HUES6 (cell line): ENCODE measurements around the gene CRTC1.

ENCODE experiments used
- H3K27ac ChIP-seq: 2 replicates; pipeline ENCODE4 v1.7.0; 2013; ENCODE audit warnings: low read depth, mild to moderate bottlenecking, low read length, inconsistent platforms
- H3K27me3 ChIP-seq: 2 replicates; pipeline ENCODE4 v1.6.1; 2013; ENCODE audit warnings: low read length; ENCODE audit not compliant: control insufficient read depth, insufficient read depth
- H3K36me3 ChIP-seq: 2 replicates; pipeline ENCODE4 v1.6.1; 2013; ENCODE audit warnings: low read length; ENCODE audit not compliant: control insufficient read depth, insufficient read depth
- H3K4me1 ChIP-seq: 2 replicates; pipeline ENCODE4 v1.6.1; 2013; ENCODE audit warnings: low read length; ENCODE audit not compliant: control insufficient read depth, insufficient read depth
- H3K4me3 ChIP-seq: 2 replicates; pipeline ENCODE4 v1.5.1; 2013; ENCODE audit warnings: low read depth, low read length
- H3K9ac ChIP-seq: one replicate; pipeline ENCODE4 v1.6.1; 2013; ENCODE audit warnings: mild to moderate bottlenecking, low read length
- H3K9me3 ChIP-seq: 2 replicates; pipeline ENCODE4 v1.6.1; 2013; ENCODE audit warnings: low read depth, low read length; ENCODE audit not compliant: control insufficient read depth, insufficient read depth

CRTC1 gene

GRCh38 chr19:18646535-18647370, 36.7 kb upstream of the CRTC1 start:
- Histone ChIP-seq H3K4me3 (no peak overlapping the region), H3K4me1 (peaks cover 51% of the 10 kb centered on the region), H3K36me3 (no peaks in the 10 kb centered on the region), H3K27ac (no peak overlapping the region), H3K9me3 (no peaks in the 10 kb centered on the region), H3K27me3 (peaks cover 4% of the 10 kb centered on the region; the same call in 1 of the 2 replicates), H3K9ac (no peak overlapping the region)

GRCh38 chr19:18647371-18647767, 36.1 kb upstream of the CRTC1 start:
- H3K36me3 ChIP-seq, result no peaks in the 10 kb centered on the region
- peaks cover 4% of the 10 kb centered on the region; the same call in 1 of the 2 replicates for H3K27me3 ChIP-seq
- no peak overlapping the region for H3K27ac ChIP-seq
- no peak overlapping the region for H3K4me3 ChIP-seq
- H3K9me3 ChIP-seq, result no peaks in the 10 kb centered on the region
- peaks cover 54% of the 10 kb centered on the region for H3K4me1 ChIP-seq
- H3K9ac ChIP-seq, result no peak overlapping the region

- H3K36me3 ChIP-seq, result no peaks in the 10 kb centered on the region
- H3K4me1 ChIP-seq, result peaks cover 54% of the 10 kb centered on the region
- no peak overlapping the region for H3K27ac ChIP-seq
- H3K9me3 ChIP-seq, result no peaks in the 10 kb centered on the region
- H3K27me3 ChIP-seq, result peaks cover 4% of the 10 kb centered on the region; the same call in 1 of the 2 replicates
- H3K9ac ChIP-seq, result no peak overlapping the region
- no peak overlapping the region for H3K4me3 ChIP-seq
Observed at GRCh38 chr19:18647807-18648206, 35.7 kb upstream of the CRTC1 start.

GRCh38 chr19:18648973-18649315, 34.5 kb upstream of the CRTC1 start:
- peaks cover 54% of the 10 kb centered on the region for H3K4me1 ChIP-seq
- peak overlapping the region; percentile 34; the same call in 1 of the 2 replicates for H3K4me3 ChIP-seq
- H3K9me3 ChIP-seq, result no peaks in the 10 kb centered on the region
- peak overlapping the region; percentile 1 for H3K9ac ChIP-seq
- H3K27me3 ChIP-seq, result peaks cover 4% of the 10 kb centered on the region; the same call in 1 of the 2 replicates
- H3K36me3 ChIP-seq, result no peaks in the 10 kb centered on the region
- no peak overlapping the region for H3K27ac ChIP-seq

- Histone ChIP-seq H3K27ac (no peak overlapping the region; the same call in 1 of the 2 replicates), H3K27me3 (peaks cover 4% of the 10 kb centered on the region; the same call in 1 of the 2 replicates), H3K36me3 (no peaks in the 10 kb centered on the region), H3K9ac (peak overlapping the region; percentile 67), H3K4me3 (peak overlapping the region; percentile 34; the same call in 1 of the 2 replicates), H3K9me3 (no peaks in the 10 kb centered on the region), H3K4me1 (peaks cover 50% of the 10 kb centered on the region)
Observed at GRCh38 chr19:18649371-18650020, 34.0 kb upstream of the CRTC1 start.

- Histone ChIP-seq H3K9ac (peak overlapping the region; percentile 67), H3K27ac (no peak overlapping the region; the same call in 1 of the 2 replicates)
Observed at GRCh38 chr19:18650021-18650390, 33.5 kb upstream of the CRTC1 start.

GRCh38 chr19:18650468-18651041, 32.9 kb upstream of the CRTC1 start:
- no peaks in the 10 kb centered on the region for H3K9me3 ChIP-seq
- peaks cover 42% of the 10 kb centered on the region for H3K4me1 ChIP-seq
- H3K9ac ChIP-seq, result peak overlapping the region; percentile 67
- no peak overlapping the region; the same call in 1 of the 2 replicates for H3K4me3 ChIP-seq
- H3K27me3 ChIP-seq, result peaks cover 4% of the 10 kb centered on the region; the same call in 1 of the 2 replicates
- no peaks in the 10 kb centered on the region for H3K36me3 ChIP-seq
- no peak overlapping the region; the same call in 1 of the 2 replicates for H3K27ac ChIP-seq

More at GRCh38 chr19:18650021-18650390, 33.5 kb upstream of the CRTC1 start:
- H3K4me3 ChIP-seq, result peak overlapping the region; percentile 34; the same call in 1 of the 2 replicates
- no peaks in the 10 kb centered on the region for H3K36me3 ChIP-seq
- peaks cover 4% of the 10 kb centered on the region; the same call in 1 of the 2 replicates for H3K27me3 ChIP-seq
- H3K4me1 ChIP-seq, result peaks cover 46% of the 10 kb centered on the region
- no peaks in the 10 kb centered on the region for H3K9me3 ChIP-seq

- H3K27ac ChIP-seq, result no peak overlapping the region
- H3K9ac ChIP-seq, result no peak overlapping the region
Observed at GRCh38 chr19:18651300-18651699, 32.2 kb upstream of the CRTC1 start.

GRCh38 chr19:18651733-18652132, 31.7 kb upstream of the CRTC1 start:
- no peak overlapping the region for H3K27ac ChIP-seq

More at GRCh38 chr19:18651300-18651699, 32.2 kb upstream of the CRTC1 start:
- Histone ChIP-seq H3K9me3 (no peaks in the 10 kb centered on the region), H3K4me3 (no peak overlapping the region), H3K27me3 (peaks cover 4% of the 10 kb centered on the region; the same call in 1 of the 2 replicates), H3K4me1 (peaks cover 42% of the 10 kb centered on the region), H3K36me3 (no peaks in the 10 kb centered on the region)

GRCh38 chr19:18653853-18654252, 29.6 kb upstream of the CRTC1 start:
- Histone ChIP-seq H3K27ac (no peak overlapping the region), H3K9me3 (no peaks in the 10 kb centered on the region), H3K36me3 (no peaks in the 10 kb centered on the region), H3K9ac (no peak overlapping the region), H3K4me1 (peaks cover 41% of the 10 kb centered on the region), H3K4me3 (no peak overlapping the region), H3K27me3 (peaks cover 8% of the 10 kb centered on the region; the same call in 1 of the 2 replicates)

More at GRCh38 chr19:18651733-18652132, 31.7 kb upstream of the CRTC1 start:
- H3K9me3 ChIP-seq, result no peaks in the 10 kb centered on the region
- peaks cover 4% of the 10 kb centered on the region; the same call in 1 of the 2 replicates for H3K27me3 ChIP-seq
- H3K9ac ChIP-seq, result no peak overlapping the region
- no peaks in the 10 kb centered on the region for H3K36me3 ChIP-seq
- peaks cover 39% of the 10 kb centered on the region for H3K4me1 ChIP-seq
- no peak overlapping the region for H3K4me3 ChIP-seq
